ENCODE results near the gene TEC. TPM values are rescaled to one million over a fixed set of nuclear protein-coding genes. Genes with fewer than 3 reads are reported as not detected.

TEC gene
- total RNA-seq, 1 experiment from 2014 or later, result 4.5 TPM

GRCh38 chr4:48234575-48234974 lies 35.1 kb downstream of the TEC start:
- H3K4me3 ChIP-seq (replicated peaks in 1 of 2; ENCODE audit: low read depth in 1 of 2, low read length in 2 of 2), result no peak overlapping the region
- peaks cover 12% of the 10 kb centered on the region; the same call in 1 of the 2 replicates for H3K79me2 ChIP-seq (ENCODE audit: insufficient read depth, low read length)
- H3K27ac ChIP-seq (ENCODE audit: low read depth, low read length), result no peak overlapping the region
- ChIA-PET CTCF (interaction anchor here (0.8 kb wide), 1 partner anchor 11 kb away, joined by 3 read pairs; no protein-coding TSS in a partner anchor), POLR2A (no interaction called here), RAD21 (ENCODE audit: low non-redundant PET in 1 of 2, low total read pairs in 2 of 2, uncharacterized antibody in 2 of 2, unreplicated experiment in 2 of 2) (no interaction called here)
- H3K9ac ChIP-seq (ENCODE audit: low read length), result no peak overlapping the region
- no peaks in the 10 kb centered on the region for H3K36me3 ChIP-seq (ENCODE audit: control insufficient read depth in 1 of 2, insufficient read depth in 2 of 2, low read length in 2 of 2)
- no peaks in the 10 kb centered on the region for H3K9me3 ChIP-seq (ENCODE audit: control insufficient read depth in 1 of 2, insufficient read depth in 1 of 2, low read depth in 1 of 2, low read length in 2 of 2)
- no peak overlapping the region for H2AFZ ChIP-seq (ENCODE audit: low read depth, low read length, poor library complexity, severe bottlenecking)
- intact Hi-C loops (cut with micrococcal nuclease), result no loop called here
- no peak overlapping the region for H3K4me2 ChIP-seq (ENCODE audit: low read length)
- no peak for DNase-seq (ENCODE audit: low read depth, low spot score)
- H3K9me2 ChIP-seq (ENCODE audit: insufficient read depth), result no peaks in the 10 kb centered on the region
- no peaks in the 10 kb centered on the region for H3K4me1 ChIP-seq (ENCODE audit: control insufficient read depth in 1 of 2, insufficient read depth in 2 of 2, low read length in 2 of 2)
- no peaks in the 10 kb centered on the region for H3K27me3 ChIP-seq (ENCODE audit: insufficient read depth, low read length)
- no TSS peak for BruUV-seq (replicated peaks)
- H4K20me1 ChIP-seq (ENCODE audit: insufficient read depth), result no peaks in the 10 kb centered on the region
- no peak for ATAC-seq
- TF ChIP-seq ATF3 (IDR thresholded peaks at IDR 0.05), result no peak
- no peak for TF ChIP-seq JUND (IDR thresholded peaks at IDR 0.05)
- TF ChIP-seq SRF (IDR thresholded peaks at IDR 0.05; ENCODE audit: low read depth), result no peak
- TF ChIP-seq SIN3A (IDR thresholded peaks at IDR 0.05; ENCODE audit: low read depth), result no peak
- no peak for TF ChIP-seq POLR2AphosphoS5 (IDR thresholded peaks at IDR 0.05; ENCODE audit: low read depth, low read length)
- TF ChIP-seq CEBPB (IDR thresholded peaks at IDR 0.05; ENCODE audit: low read depth), result no peak
- no peak for TF ChIP-seq ZBTB33 (IDR thresholded peaks at IDR 0.05; ENCODE audit: extremely low read depth, insufficient replicate concordance, low read length)
- no peak for TF ChIP-seq YY1 (IDR thresholded peaks at IDR 0.05; ENCODE audit: extremely low read depth, insufficient replicate concordance, low read depth, low read length)
- no peak for TF ChIP-seq FOSL1 (IDR thresholded peaks at IDR 0.05; ENCODE audit: low read depth)
- TF ChIP-seq MAX (IDR thresholded peaks at IDR 0.05), result no peak
